MCF 10A (cell line): Measurements from ENCODE around the gene FSTL1. TPM values are rescaled to one million over a fixed set of nuclear protein-coding genes. Genes with fewer than 3 reads are reported as not detected.

Source experiments
- BruUV-seq: library from RNA; stranded (reverse); fragments of 400-500 nt; replicated peaks from 2 replicates; lab custom pipeline; 2021; lab: Mats Ljungman, UMichigan
- CTCF ChIA-PET: fragments of 300-600 bp; sonication (Branson Sonifier 250); formaldehyde crosslinking; extraction: SDS; loops from one replicate; lab custom pipeline; 2021; ENCODE audit warnings: antibody characterized with exemption, inconsistent platforms; lab: Yijun Ruan, JAX
- POLR2A ChIA-PET: fragments of 300-600, 350-650 bp; sonication (Branson Sonifier 250); formaldehyde crosslinking; extraction: SDS; loops from one replicate; lab custom pipeline; 2020; ENCODE audit warnings: antibody characterized with exemption, inconsistent platforms; lab: Yijun Ruan, JAX
- DNase-seq: peaks from one replicate; pipeline ENCODE4 v3.0.0-alpha.2; 2018; ENCODE audit not compliant: unreplicated experiment
- H3K27ac Mint-ChIP-seq: one replicate; pipeline ENCODE4 v1.8.0; 2022; ENCODE audit warnings: mild to moderate bottlenecking, low read depth, mixed read lengths; ENCODE audit not compliant: unreplicated experiment
- H3K27me3 Mint-ChIP-seq: one replicate; pipeline ENCODE4 v1.8.0; 2022; ENCODE audit warnings: mixed read lengths; ENCODE audit not compliant: insufficient read depth, unreplicated experiment
- H3K36me3 Mint-ChIP-seq: one replicate; pipeline ENCODE4 v1.8.0; 2022; ENCODE audit warnings: mild to moderate bottlenecking, moderate library complexity, mixed read lengths; ENCODE audit not compliant: insufficient read depth, unreplicated experiment
- H3K4me1 Mint-ChIP-seq: one replicate; pipeline ENCODE4 v1.8.0; 2022; ENCODE audit warnings: mixed read lengths; ENCODE audit not compliant: insufficient read depth, unreplicated experiment
- H3K4me3 Mint-ChIP-seq: one replicate; pipeline ENCODE4 v1.8.0; 2022; ENCODE audit warnings: mild to moderate bottlenecking, moderate library complexity, mixed read lengths; ENCODE audit not compliant: unreplicated experiment
- H3K9me3 Mint-ChIP-seq: one replicate; pipeline ENCODE4 v1.8.0; 2022; ENCODE audit warnings: mixed read lengths; ENCODE audit not compliant: unreplicated experiment
- CTCF ChIP-seq: fragments of 200-600 bp; IDR thresholded peaks from one replicate; pipeline ENCODE4 v1.8.0; 2022; ENCODE audit warnings: antibody characterized with exemption, mild to moderate bottlenecking; ENCODE audit not compliant: unreplicated experiment
- intact Hi-C: fragments of 100-400 bp; cut with micrococcal nuclease; formaldehyde crosslinking; loops from 2 replicates; pipeline ENCODE4 v1.14.1; 2022
- total RNA-seq: library from RNA; stranded (reverse); gene quantifications from 2 replicates; pipeline ENCODE4 v1.2.3, GENCODE V29; 2022

The FSTL1 gene
- total RNA-seq, 1 experiment from 2014 or later = 56.4 TPM

DNA sequence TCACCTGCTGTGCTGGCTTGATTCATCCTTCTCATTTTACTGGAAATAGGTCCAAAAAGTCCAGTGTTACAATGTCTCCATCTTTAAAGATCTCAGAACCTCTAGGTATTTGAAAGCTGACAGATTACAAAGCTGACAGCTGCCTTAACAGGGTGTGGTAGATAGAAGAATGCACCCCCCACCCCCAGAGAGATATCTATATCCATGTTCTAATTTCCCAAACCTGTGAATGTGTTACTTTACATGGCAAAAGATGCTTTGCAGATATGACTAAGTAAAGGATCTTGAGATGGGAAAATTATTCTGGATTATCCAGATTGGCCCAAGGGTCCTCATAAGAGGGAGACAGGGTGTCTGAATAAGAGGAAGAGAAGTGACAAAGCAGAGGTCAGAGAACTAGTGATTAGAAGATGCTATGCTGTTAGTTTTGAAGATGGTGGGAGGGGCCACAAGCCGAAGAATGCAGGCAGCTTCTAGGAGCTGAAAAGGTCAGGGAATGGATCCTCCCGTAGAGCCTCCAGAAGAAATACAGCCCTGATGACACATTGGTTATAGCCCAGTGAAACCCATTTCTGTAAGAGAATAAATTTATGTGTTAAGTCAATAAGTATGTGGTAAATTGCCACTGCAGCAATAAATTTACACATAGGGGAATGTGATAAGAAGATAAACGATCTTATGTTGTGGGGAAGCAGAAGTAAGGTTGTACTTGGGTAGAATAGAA is 21.5 kb upstream of the FSTL1 start:
- H3K36me3 Mint-ChIP-seq = no peaks in the 10 kb centered on the region
- ChIA-PET CTCF (no interaction called here), POLR2A (interaction anchor here (1.6 kb wide), 1 partner anchor 13 kb away, joined by 4 read pairs; no protein-coding TSS in a partner anchor)
- no peak for DNase-seq
- no TSS peak for BruUV-seq
- H3K27ac Mint-ChIP-seq = no peak overlapping the region
- H3K4me1 Mint-ChIP-seq = peaks cover 23% of the 10 kb centered on the region
- H3K9me3 Mint-ChIP-seq = peaks cover 16% of the 10 kb centered on the region
- TF ChIP-seq CTCF = no peak
- intact Hi-C loops = no loop called here
- H3K4me3 Mint-ChIP-seq = no peak overlapping the region
- H3K27me3 Mint-ChIP-seq = no peaks in the 10 kb centered on the region

DNA sequence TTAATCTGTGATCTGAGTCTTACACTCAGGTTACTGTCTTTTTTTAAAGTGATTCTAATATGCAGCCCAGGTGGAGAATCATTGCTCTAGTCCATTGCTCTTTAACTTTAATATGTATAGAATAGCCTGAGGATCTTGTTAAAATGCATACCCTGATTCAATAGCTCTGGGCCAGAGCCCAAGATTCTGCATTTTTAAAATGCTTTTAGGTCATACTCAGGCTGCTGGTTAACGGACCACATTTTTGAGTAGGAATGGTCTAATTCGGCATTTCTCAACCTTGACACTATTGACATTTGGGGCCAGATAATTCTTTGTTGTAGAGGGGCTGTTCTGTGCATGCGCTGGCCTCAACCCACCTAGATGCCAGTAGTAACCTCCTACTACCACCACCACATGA is 20.9 kb upstream of the FSTL1 start:
- no peaks in the 10 kb centered on the region for H3K36me3 Mint-ChIP-seq
- peaks cover 16% of the 10 kb centered on the region for H3K9me3 Mint-ChIP-seq
- peaks cover 23% of the 10 kb centered on the region for H3K4me1 Mint-ChIP-seq
- H3K4me3 Mint-ChIP-seq = no peak overlapping the region
- intact Hi-C loops = no loop called here
- H3K27me3 Mint-ChIP-seq = no peaks in the 10 kb centered on the region
- no peak overlapping the region for H3K27ac Mint-ChIP-seq
- no TSS peak for BruUV-seq
- CTCF ChIA-PET = interaction anchor here (1.1 kb wide), 1 partner anchor 11 kb away, joined by 3 read pairs; no protein-coding TSS in a partner anchor
- POLR2A ChIA-PET = interaction anchor here (1.6 kb wide), 1 partner anchor 14 kb away, joined by 4 read pairs; no protein-coding TSS in a partner anchor
- TF ChIP-seq CTCF = no peak
- DNase-seq = no peak

DNA sequence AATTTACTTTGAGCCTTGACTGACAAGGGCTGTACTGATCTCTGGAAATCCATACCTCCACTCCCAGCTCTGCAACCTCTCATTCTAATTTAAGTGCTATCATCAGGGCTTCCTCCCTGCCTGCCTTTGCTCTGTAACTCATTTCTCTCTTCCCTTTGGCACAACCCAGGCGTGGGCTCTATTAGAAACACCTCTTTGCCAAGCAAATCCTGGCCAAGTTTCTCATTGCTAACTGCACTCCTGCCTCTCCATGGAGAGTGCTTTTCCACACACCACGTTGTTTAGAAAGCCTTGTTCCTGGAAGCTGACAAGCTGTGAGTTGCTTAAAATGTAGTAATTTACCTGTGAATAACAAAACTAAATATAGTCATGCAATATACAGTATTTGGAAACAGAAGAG is 20.1 kb upstream of the FSTL1 start:
- Mint-ChIP-seq H3K4me1 (peaks cover 23% of the 10 kb centered on the region), H3K36me3 (no peaks in the 10 kb centered on the region), H3K4me3 (no peak overlapping the region), H3K9me3 (peaks cover 16% of the 10 kb centered on the region), H3K27ac (peak overlapping the region; percentile 83), H3K27me3 (no peaks in the 10 kb centered on the region)
- DNase-seq = no peak
- BruUV-seq = no TSS peak
- intact Hi-C loops = no loop called here
- CTCF ChIA-PET = interaction anchor here (1.1 to 1.7 kb wide), 2 partner anchors 12 to 51 kb away, joined by 3 read pairs; no protein-coding TSS in a partner anchor
- POLR2A ChIA-PET = interaction anchor here (0.6 to 1.6 kb wide), 2 partner anchors 14 to 20 kb away, joined by 3 to 4 read pairs; no protein-coding TSS in a partner anchor
- no peak for TF ChIP-seq CTCF

DNA sequence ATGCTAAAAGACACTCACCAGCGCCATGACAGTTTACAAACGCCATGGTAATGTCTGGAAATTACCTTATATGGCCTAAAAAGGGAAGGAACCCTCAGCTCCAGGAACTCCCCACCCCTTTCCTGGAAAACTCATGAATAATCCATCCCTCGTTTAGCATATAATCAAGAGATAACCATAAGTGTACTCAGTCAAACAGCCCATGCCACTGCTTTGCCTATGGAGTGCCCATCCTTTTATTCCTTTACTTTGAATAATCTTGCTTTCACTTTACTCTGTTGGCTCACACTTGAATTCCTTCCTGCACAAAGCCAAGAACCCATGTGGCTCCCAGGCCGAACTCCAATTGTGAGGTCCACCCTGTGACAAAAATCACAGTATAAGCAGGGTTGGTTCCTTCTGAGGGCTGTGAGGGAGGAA is 19.1 kb upstream of the FSTL1 start:
- no TSS peak for BruUV-seq
- H3K9me3 Mint-ChIP-seq = peaks cover 16% of the 10 kb centered on the region
- peak overlapping the region; percentile 83 for H3K27ac Mint-ChIP-seq
- ChIA-PET CTCF (interaction anchor here (1.7 kb wide), 1 partner anchor 51 kb away, joined by 3 read pairs; no protein-coding TSS in a partner anchor), POLR2A (interaction anchor here (0.7 to 1.3 kb wide), 2 partner anchors 39 to 312 kb away, joined by 3 read pairs; no protein-coding TSS in a partner anchor)
- H3K27me3 Mint-ChIP-seq = no peaks in the 10 kb centered on the region
- peaks cover 23% of the 10 kb centered on the region for H3K4me1 Mint-ChIP-seq
- DNase-seq = no peak
- intact Hi-C loops = no loop called here
- no peaks in the 10 kb centered on the region for H3K36me3 Mint-ChIP-seq
- H3K4me3 Mint-ChIP-seq = no peak overlapping the region
- TF ChIP-seq CTCF = no peak
